Activated T-cell treated with anti-CD3 and anti-CD28 coated beads, Interleukin-2, amount 50 U/mL, for 72 hours (primary cell): Measurements from ENCODE around the gene EXOC2. TPM values are rescaled to one million over a fixed set of nuclear protein-coding genes. Genes with fewer than 3 reads are reported as not detected.

ENCODE experiments used
- ATAC-seq, 2 donors: fragments of 150-1000 bp; cut with Tn5 transposase; replicated peaks in 1 of 2; 2 replicates each; pipeline ENCODE4 v1.10.0; 2021; ENCODE audit warnings: moderate library complexity in 2 of 2, mild to moderate bottlenecking in 1 of 2
- DNase-seq, 2 donors: peaks; one replicate each; pipeline ENCODE4 v3.0.0; 2021 to 2022; ENCODE audit warnings: mixed read lengths in 1 of 2
- H3K27ac Mint-ChIP-seq: one replicate; pipeline ENCODE4 v1.8.0; 2022; ENCODE audit warnings: mild to moderate bottlenecking, moderate library complexity, mixed read lengths
- H3K27me3 Mint-ChIP-seq: one replicate; pipeline ENCODE4 v1.8.0; 2022; ENCODE audit warnings: low read depth, mixed read lengths
- H3K36me3 Mint-ChIP-seq, 2 donors: one replicate each; pipeline ENCODE4 v1.8.0; 2022; ENCODE audit warnings: mixed read lengths in 2 of 2, mild to moderate bottlenecking in 1 of 2; ENCODE audit not compliant: insufficient read depth in 2 of 2
- H3K4me1 Mint-ChIP-seq: one replicate; pipeline ENCODE4 v1.8.0; 2022; ENCODE audit warnings: low read depth, mixed read lengths
- H3K4me3 Mint-ChIP-seq, 2 donors: one replicate each; pipeline ENCODE4 v1.8.0; 2022; ENCODE audit warnings: mild to moderate bottlenecking in 2 of 2, mixed read lengths in 2 of 2, moderate library complexity in 2 of 2
- H3K9me3 Mint-ChIP-seq, 2 donors: one replicate each; pipeline ENCODE4 v1.8.0; 2022; ENCODE audit warnings: mixed read lengths in 2 of 2
- total RNA-seq, 2 donors: library from RNA; stranded (reverse); gene quantifications; one replicate each; pipeline ENCODE4 v1.2.3, GENCODE V29; 2022

EXOC2 gene
- total RNA-seq, 2 donors from 2014 or later: 42.2 to 46.1 TPM

DNA sequence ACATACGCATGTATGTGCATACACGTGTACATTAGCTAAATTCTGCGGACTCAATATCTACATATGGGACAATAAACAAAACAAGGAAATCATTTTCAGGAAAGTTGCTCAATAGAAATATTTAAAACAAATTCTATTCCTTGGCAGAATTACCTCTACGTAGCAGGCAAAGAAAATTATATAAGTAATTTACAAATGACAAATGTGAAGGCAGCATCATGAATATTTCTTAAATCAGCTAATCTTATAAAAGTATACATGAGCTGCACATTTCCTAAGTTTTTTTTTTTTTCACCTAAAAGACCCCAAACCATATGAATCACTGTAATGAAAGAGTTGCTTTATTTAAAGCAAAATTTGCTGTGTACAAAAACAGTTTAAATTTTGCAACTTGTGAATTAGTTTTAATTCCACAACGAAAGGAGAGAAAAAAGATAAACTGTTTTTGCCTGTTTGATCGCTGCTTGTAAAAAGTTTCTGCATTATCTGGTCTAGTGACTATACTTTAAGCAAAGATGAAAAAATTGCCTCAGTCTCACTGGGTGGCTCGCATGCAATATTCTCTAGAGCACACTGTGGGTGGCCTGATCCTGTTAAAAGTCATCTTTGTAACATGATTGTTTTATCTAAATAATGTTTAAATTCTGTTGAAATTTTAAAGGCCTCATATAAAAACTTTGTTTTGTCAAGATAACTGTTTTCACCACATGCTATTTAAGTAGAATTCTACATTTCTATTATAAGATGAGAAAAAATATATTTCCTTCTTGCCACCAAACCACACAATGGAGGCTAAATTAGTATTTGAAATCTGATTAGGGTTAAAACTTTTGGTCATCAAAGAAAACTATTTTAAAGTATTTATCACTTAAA is 93.1 kb downstream of the EXOC2 start:
- Mint-ChIP-seq H3K27ac (no peak overlapping the region), H3K36me3 (peaks cover 0 to 3% of the 10 kb centered on the region in 2 donors), H3K4me1 (no peaks in the 10 kb centered on the region), H3K27me3 (no peaks in the 10 kb centered on the region), H3K4me3 (no peak overlapping the region), H3K9me3 (no peaks in the 10 kb centered on the region)
- ATAC-seq (no peak), DNase-seq (no peak)

DNA sequence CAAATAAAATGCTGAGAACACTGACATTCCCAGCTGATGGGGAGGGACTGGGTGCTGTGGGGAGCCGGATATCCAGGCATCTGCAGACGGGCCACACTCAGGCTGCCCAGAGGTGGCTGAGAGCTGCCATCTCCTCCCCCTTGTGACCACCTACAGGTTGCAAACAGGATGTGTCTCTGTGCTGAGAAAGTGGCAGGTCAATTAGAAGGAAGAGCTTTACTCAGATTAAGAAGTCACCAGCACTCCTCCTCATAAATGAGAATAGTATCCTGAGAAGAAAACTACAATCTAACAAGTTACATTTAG is 99.1 kb downstream of the EXOC2 start:
- no peak for ATAC-seq
- Mint-ChIP-seq H3K4me3 (no peak overlapping the region), H3K27me3 (no peaks in the 10 kb centered on the region), H3K4me1 (peaks cover 8% of the 10 kb centered on the region), H3K9me3 (no peaks in the 10 kb centered on the region), H3K27ac (no peak overlapping the region), H3K36me3 (peaks cover 3 to 6% of the 10 kb centered on the region in 2 donors)
- no peak for DNase-seq

- DNase-seq (peak; percentile 68 to 76), ATAC-seq (peak; percentile 51 to 70)
- H3K4me1 Mint-ChIP-seq: peaks cover 8% of the 10 kb centered on the region
- no peak overlapping the region for H3K27ac Mint-ChIP-seq
- H3K4me3 Mint-ChIP-seq: no peak overlapping the region
- no peaks in the 10 kb centered on the region for H3K27me3 Mint-ChIP-seq
- H3K9me3 Mint-ChIP-seq: no peaks in the 10 kb centered on the region
- H3K36me3 Mint-ChIP-seq: peaks cover 3 to 6% of the 10 kb centered on the region in 2 donors
Measured at GRCh38 chr6:593139-593906, 99.6 kb downstream of the EXOC2 start.

- Mint-ChIP-seq H3K27me3 (no peaks in the 10 kb centered on the region), H3K9me3 (no peaks in the 10 kb centered on the region), H3K36me3 (peaks cover 3 to 5% of the 10 kb centered on the region in 2 donors), H3K4me3 (no peak overlapping the region), H3K4me1 (peaks cover 23% of the 10 kb centered on the region), H3K27ac (no peak overlapping the region)
- ATAC-seq (no peak), DNase-seq (no peak)
Measured at GRCh38 chr6:589090-589489, 103.8 kb downstream of the EXOC2 start.

DNA sequence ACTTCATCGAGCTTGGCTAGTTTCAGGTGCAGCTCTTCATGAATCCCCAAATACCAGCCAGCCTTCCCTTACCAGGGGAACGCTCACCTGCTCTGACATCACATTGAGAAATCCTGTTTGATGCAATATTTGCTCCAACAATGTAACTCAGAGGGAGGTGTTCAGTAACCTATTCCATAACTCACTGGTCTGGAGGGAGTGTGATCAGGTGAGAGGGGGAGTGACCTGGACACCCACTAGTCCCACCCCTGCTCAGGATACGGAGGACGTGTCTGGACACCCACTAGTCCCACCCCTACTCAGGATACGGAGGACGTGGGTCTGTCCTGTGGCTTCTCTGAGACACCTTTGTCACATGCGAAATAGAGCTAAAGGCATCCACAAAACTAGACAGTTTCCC is 106.4 kb downstream of the EXOC2 start:
- DNase-seq (no peak), ATAC-seq (no peak)
- Mint-ChIP-seq H3K36me3 (peaks cover 3 to 6% of the 10 kb centered on the region in 2 donors), H3K4me3 (no peak overlapping the region), H3K27ac (no peak overlapping the region), H3K4me1 (peaks cover 33% of the 10 kb centered on the region), H3K9me3 (no peaks in the 10 kb centered on the region), H3K27me3 (no peaks in the 10 kb centered on the region)

DNA sequence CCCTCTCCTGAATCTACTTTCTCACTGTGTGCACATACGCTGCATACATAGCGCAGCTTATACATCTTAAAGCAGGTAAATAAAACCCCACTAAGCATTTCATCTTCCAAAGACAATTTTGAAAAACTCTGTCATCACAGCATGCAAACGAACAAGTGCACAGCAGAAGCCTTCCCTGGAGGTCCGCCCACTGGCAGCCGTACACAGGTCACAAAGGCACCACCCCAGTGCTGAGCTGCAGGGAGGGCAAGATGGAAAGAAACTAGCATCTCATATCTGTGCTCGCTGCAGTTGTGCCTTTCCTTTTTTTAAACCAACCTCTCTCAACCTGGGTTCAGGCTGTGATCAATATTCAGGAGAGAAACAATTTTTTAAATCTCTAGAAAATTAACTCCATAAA is 109.3 kb downstream of the EXOC2 start:
- H3K27ac Mint-ChIP-seq: no peak overlapping the region
- no peaks in the 10 kb centered on the region for H3K9me3 Mint-ChIP-seq
- DNase-seq: no peak
- H3K4me1 Mint-ChIP-seq: peaks cover 33% of the 10 kb centered on the region
- ATAC-seq: peak; percentile 41 to 45
- peak overlapping the region; percentile 4 to 45 for H3K4me3 Mint-ChIP-seq
- no peaks in the 10 kb centered on the region for H3K27me3 Mint-ChIP-seq
- H3K36me3 Mint-ChIP-seq: peaks cover 0 to 2% of the 10 kb centered on the region in 2 donors

GRCh38 chr6:583116-583515 is 109.8 kb downstream of the EXOC2 start:
- ATAC-seq: no peak
- no peaks in the 10 kb centered on the region for H3K27me3 Mint-ChIP-seq
- peaks cover 0 to 2% of the 10 kb centered on the region in 2 donors for H3K36me3 Mint-ChIP-seq
- no peak for DNase-seq
- no peaks in the 10 kb centered on the region for H3K9me3 Mint-ChIP-seq
- H3K4me1 Mint-ChIP-seq: peaks cover 33% of the 10 kb centered on the region
- peak overlapping the region in 1 of 2 donors; percentile 13 for H3K4me3 Mint-ChIP-seq
- H3K27ac Mint-ChIP-seq: peak overlapping the region; percentile 31

DNA sequence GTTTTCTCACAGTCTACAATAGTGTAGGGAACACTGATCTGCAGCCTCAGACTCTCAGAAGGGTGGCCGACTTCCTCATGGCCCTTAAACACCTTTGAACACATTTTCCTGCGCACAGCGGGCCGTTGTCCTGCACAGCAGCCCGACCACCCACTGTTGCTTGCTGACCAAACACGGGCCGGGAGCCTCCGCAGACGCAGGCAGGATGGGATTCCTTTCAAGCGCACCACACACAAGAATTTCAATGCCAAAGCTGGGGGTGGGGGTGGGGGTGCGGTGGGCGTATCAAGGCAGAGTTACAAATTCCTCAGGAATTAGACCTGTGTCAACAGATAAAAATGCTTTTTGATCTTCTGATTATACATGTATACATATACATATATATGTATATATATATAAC is 110.6 kb downstream of the EXOC2 start:
- peaks cover 39% of the 10 kb centered on the region for H3K4me1 Mint-ChIP-seq
- no peak for DNase-seq
- no peak overlapping the region for H3K27ac Mint-ChIP-seq
- H3K27me3 Mint-ChIP-seq: no peaks in the 10 kb centered on the region
- peaks cover 0 to 2% of the 10 kb centered on the region in 2 donors for H3K36me3 Mint-ChIP-seq
- peak overlapping the region; percentile 26 to 38 for H3K4me3 Mint-ChIP-seq
- H3K9me3 Mint-ChIP-seq: no peaks in the 10 kb centered on the region
- ATAC-seq: peak in 1 of 2 donors; percentile 11

- ATAC-seq: no peak
- Mint-ChIP-seq H3K4me3 (no peak overlapping the region), H3K27me3 (no peaks in the 10 kb centered on the region), H3K4me1 (peaks cover 28% of the 10 kb centered on the region), H3K36me3 (peaks cover 5 to 20% of the 10 kb centered on the region in 2 donors), H3K9me3 (peaks cover 5% of the 10 kb centered on the region in 2 donors), H3K27ac (no peak overlapping the region)
- DNase-seq: no peak
Measured at GRCh38 chr6:579339-579738, 113.6 kb downstream of the EXOC2 start.

DNA sequence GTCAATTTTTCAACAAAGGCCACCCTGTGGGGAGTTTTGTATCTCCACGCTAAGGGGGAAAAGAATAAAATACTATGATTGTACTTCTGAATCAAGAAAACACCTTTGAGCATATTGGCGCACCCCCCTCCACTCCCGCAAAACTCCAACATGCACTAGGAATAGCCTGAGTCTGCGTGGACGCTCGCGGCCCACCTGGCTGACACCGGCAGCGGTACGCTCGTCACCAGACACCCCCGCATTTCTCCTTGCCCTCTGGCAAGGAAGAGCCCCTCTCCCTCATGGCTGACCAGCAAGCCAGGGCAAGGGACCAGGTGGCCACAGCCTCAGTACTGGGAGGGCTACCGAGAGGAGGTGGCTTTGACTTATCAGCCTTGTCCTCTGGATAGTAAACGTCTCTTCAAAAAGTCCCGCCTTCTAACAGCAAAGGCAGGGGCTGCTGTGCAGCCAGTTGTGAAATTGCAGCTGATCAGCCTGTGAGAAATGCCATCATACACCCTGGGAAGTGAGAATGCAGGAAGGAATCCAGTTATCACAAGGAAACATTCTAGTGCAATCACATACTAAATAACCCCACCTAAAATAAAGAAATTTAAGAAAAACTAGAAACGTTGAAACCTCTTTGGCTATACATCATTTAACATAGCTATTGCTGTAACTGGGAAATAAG is 120.2 kb downstream of the EXOC2 start:
- peaks cover 47% of the 10 kb centered on the region for H3K4me1 Mint-ChIP-seq
- ATAC-seq (no peak), DNase-seq (no peak)
- H3K27me3 Mint-ChIP-seq: no peaks in the 10 kb centered on the region
- H3K27ac Mint-ChIP-seq: no peak overlapping the region
- H3K4me3 Mint-ChIP-seq: no peak overlapping the region
- peaks cover 5% of the 10 kb centered on the region in 2 donors for H3K9me3 Mint-ChIP-seq
- peaks cover 16 to 25% of the 10 kb centered on the region in 2 donors for H3K36me3 Mint-ChIP-seq

GRCh38 chr6:571892-572291 is 121.0 kb downstream of the EXOC2 start:
- no peak for DNase-seq
- H3K36me3 Mint-ChIP-seq: peaks cover 15 to 27% of the 10 kb centered on the region in 2 donors
- no peak overlapping the region for H3K4me3 Mint-ChIP-seq
- no peak overlapping the region for H3K27ac Mint-ChIP-seq
- peaks cover 47% of the 10 kb centered on the region for H3K4me1 Mint-ChIP-seq
- H3K9me3 Mint-ChIP-seq: peaks cover 5% of the 10 kb centered on the region in 2 donors
- no peak for ATAC-seq
- H3K27me3 Mint-ChIP-seq: no peaks in the 10 kb centered on the region

- H3K4me1 Mint-ChIP-seq: peaks cover 47% of the 10 kb centered on the region
- ATAC-seq (peak; percentile 70 to 80), DNase-seq (no peak)
- H3K9me3 Mint-ChIP-seq: peaks cover 5% of the 10 kb centered on the region in 2 donors
- H3K27ac Mint-ChIP-seq: no peak overlapping the region
- H3K4me3 Mint-ChIP-seq: peak overlapping the region in 1 of 2 donors; percentile 37
- H3K36me3 Mint-ChIP-seq: peaks cover 15 to 21% of the 10 kb centered on the region in 2 donors
- H3K27me3 Mint-ChIP-seq: no peaks in the 10 kb centered on the region
Measured at GRCh38 chr6:570825-571224, 122.1 kb downstream of the EXOC2 start.
